OCI-LY7 (cell line): ENCODE measurements around the gene ENOX1. TPM values are rescaled to one million over a fixed set of nuclear protein-coding genes. Genes with fewer than 3 reads are reported as not detected.
A peak's percentile ranks its signal among the peaks of the same experiment; 100 is the strongest.

Source experiments
- BruUV-seq: library from RNA; stranded (reverse); fragments of 400-500 nt; replicated peaks from 2 replicates; lab custom pipeline; 2021; lab: Mats Ljungman, UMichigan
- CTCF ChIA-PET: fragments of 300-600 bp; sonication (Branson Sonifier 250); formaldehyde crosslinking; loops from one replicate; lab custom pipeline; 2022; ENCODE audit warnings: antibody characterized with exemption; ENCODE audit not compliant: unreplicated experiment; lab: Charles Lee
- POLR2A ChIA-PET: fragments of 300-600 bp; sonication (Branson Sonifier 250); formaldehyde crosslinking; loops from one replicate; lab custom pipeline; 2022; ENCODE audit warnings: antibody characterized with exemption; lab: Charles Lee
- DNase-seq: peaks from one replicate; pipeline ENCODE4 v3.0.0-alpha.2; 2015; ENCODE audit warnings: low spot score
- H2AFZ ChIP-seq: fragments of 200-600 bp; sonication (generic), shearing (Covaris generic); 2 replicates; pipeline ENCODE4 v1.6.1; 2014; ENCODE audit warnings: mild to moderate bottlenecking, antibody characterized with exemption, low read length, moderate library complexity
- H3K27ac ChIP-seq: fragments of 200-600 bp; sonication (generic); 2 replicates; pipeline ENCODE4 v1.5.1; 2014; ENCODE audit warnings: mixed run types, low read depth, mild to moderate bottlenecking, moderate library complexity, low read length, inconsistent platforms; ENCODE audit not compliant: poor library complexity, severe bottlenecking
- H3K36me3 ChIP-seq: fragments of 200-600 bp; sonication (generic); 2 replicates; pipeline ENCODE4 v1.6.1; 2014; ENCODE audit warnings: mild to moderate bottlenecking, antibody characterized with exemption, low read length, moderate library complexity, mixed read lengths; ENCODE audit not compliant: insufficient read depth
- H3K4me1 ChIP-seq: fragments of 200-600 bp; sonication (generic); 2 replicates; pipeline ENCODE4 v1.5.1; 2014; ENCODE audit warnings: mild to moderate bottlenecking, low read length; ENCODE audit not compliant: insufficient read depth, poor library complexity, severe bottlenecking
- H3K4me2 ChIP-seq: fragments of 200-600 bp; sonication (generic); 2 replicates; pipeline ENCODE4 v1.6.1; 2014; ENCODE audit warnings: mild to moderate bottlenecking, low read length
- H3K4me3 ChIP-seq: fragments of 200-600 bp; sonication (generic); 2 replicates; pipeline ENCODE4 v1.5.1; 2014; ENCODE audit warnings: mild to moderate bottlenecking, low read depth, low read length; ENCODE audit not compliant: poor library complexity, severe bottlenecking
- H3K79me2 ChIP-seq: fragments of 200-600 bp; sonication (generic); 2 replicates; pipeline ENCODE4 v1.6.1; 2016; ENCODE audit warnings: low read depth, mild to moderate bottlenecking, low read length, moderate library complexity, mixed read lengths; ENCODE audit not compliant: insufficient read depth
- H3K9me2 ChIP-seq: fragments of 200-600 bp; sonication (generic); 2 replicates; pipeline ENCODE4 v1.6.1; 2016; ENCODE audit warnings: mild to moderate bottlenecking, low read length, mixed read lengths; ENCODE audit not compliant: insufficient read depth
- H3K9me3 ChIP-seq: fragments of 200-600 bp; sonication (generic); 2 replicates; pipeline ENCODE4 v1.6.1; 2014; ENCODE audit warnings: mild to moderate bottlenecking, mixed run types, low read length, mixed read lengths
- H4K20me1 ChIP-seq: fragments of 200-600 bp; sonication (generic); 2 replicates; pipeline ENCODE4 v1.6.1; 2014; ENCODE audit warnings: mild to moderate bottlenecking, antibody characterized with exemption, low read length, moderate library complexity, mixed read lengths; ENCODE audit not compliant: insufficient read depth
- CTCF ChIP-seq: fragments of 200-600 bp; sonication (generic); conservative IDR thresholded peaks from 2 replicates; pipeline ENCODE4 v1.5.1; 2014; ENCODE audit warnings: mild to moderate bottlenecking, antibody characterized with exemption, low read length, moderate library complexity, mixed read lengths
- EZH2phosphoT487 ChIP-seq: fragments of 200-600 bp; sonication (generic); IDR thresholded peaks from 2 replicates; pipeline ENCODE4 v1.6.1; 2018; ENCODE audit warnings: low read depth, borderline replicate concordance, mild to moderate bottlenecking, mixed run types, antibody characterized with exemption, low read length, moderate library complexity, mixed read lengths
- intact Hi-C: fragments of 100-400 bp; cut with micrococcal nuclease; formaldehyde crosslinking; loops from one replicate; pipeline ENCODE4 v1.10.0; 2022; ENCODE audit not compliant: unreplicated experiment
- total RNA-seq, 2 experiments: library from RNA; depleted of rRNA in 1 of 2; stranded (reverse); fragments of >200 nt in 1 of 2; shearing (Covaris generic) in 1 of 2; gene quantifications; 2 replicates each; pipeline ENCODE4 v1.2.3, GENCODE V29; 2014 to 2022

The ENOX1 gene
- total RNA-seq, 2 experiments from 2014 or later = 0.03 TPM; not detected in 1

GRCh38 chr13:43786472-43786765 is 353 bp downstream of the ENOX1 start:
- CTCF ChIA-PET = no interaction called here
- intact Hi-C loops = no loop called here
- peak overlapping the region; percentile 70 for H3K4me3 ChIP-seq

GRCh38 chr13:43785650-43786471 is 911 bp downstream of the ENOX1 start:
- Histone ChIP-seq H3K27ac (no peak overlapping the region), H2AFZ (no peak overlapping the region), H3K9me2 (no peaks in the 10 kb centered on the region), H3K4me1 (peaks cover 12% of the 10 kb centered on the region), H3K4me2 (peak overlapping the region; percentile 86), H3K4me3 (peak overlapping the region; percentile 70), H3K36me3 (no peaks in the 10 kb centered on the region), H3K79me2 (no peaks in the 10 kb centered on the region), H3K9me3 (no peaks in the 10 kb centered on the region), H4K20me1 (peaks cover 4% of the 10 kb centered on the region; the same call in 1 of the 2 replicates)
- ChIA-PET POLR2A (no interaction called here), CTCF (no interaction called here)
- TF ChIP-seq EZH2phosphoT487 (no peak), CTCF (no peak)
- BruUV-seq = no TSS peak
- intact Hi-C loops = no loop called here
- DNase-seq = peak; percentile 9

More at GRCh38 chr13:43786472-43786765, 353 bp downstream of the ENOX1 start:
- TF ChIP-seq EZH2phosphoT487 (no peak), CTCF (no peak)
- peaks cover 4% of the 10 kb centered on the region; the same call in 1 of the 2 replicates for H4K20me1 ChIP-seq
- H3K36me3 ChIP-seq = no peaks in the 10 kb centered on the region
- H3K9me2 ChIP-seq = no peaks in the 10 kb centered on the region
- peaks cover 12% of the 10 kb centered on the region for H3K4me1 ChIP-seq
- POLR2A ChIA-PET = no interaction called here
- no peak for DNase-seq
- no peaks in the 10 kb centered on the region for H3K9me3 ChIP-seq
- H2AFZ ChIP-seq = peak overlapping the region; percentile 62
- H3K27ac ChIP-seq = no peak overlapping the region
- H3K4me2 ChIP-seq = peak overlapping the region; percentile 86
- no TSS peak for BruUV-seq
- H3K79me2 ChIP-seq = no peaks in the 10 kb centered on the region

GRCh38 chr13:43785261-43785649 is 1.5 kb downstream of the ENOX1 start:
- TF ChIP-seq CTCF (no peak), EZH2phosphoT487 (no peak)
- intact Hi-C loops = no loop called here
- Histone ChIP-seq H3K79me2 (no peaks in the 10 kb centered on the region), H3K4me2 (peak overlapping the region; percentile 86), H3K27ac (no peak overlapping the region), H3K36me3 (no peaks in the 10 kb centered on the region), H4K20me1 (peaks cover 4% of the 10 kb centered on the region; the same call in 1 of the 2 replicates), H3K9me2 (no peaks in the 10 kb centered on the region), H3K4me3 (no peak overlapping the region), H3K9me3 (no peaks in the 10 kb centered on the region), H3K4me1 (peaks cover 12% of the 10 kb centered on the region), H2AFZ (no peak overlapping the region)
- DNase-seq = no peak
- BruUV-seq = no TSS peak
- CTCF ChIA-PET = no interaction called here
- POLR2A ChIA-PET = no interaction called here
